H9 (cell line): ENCODE data around the gene MT2A. TPM values are rescaled to one million over a fixed set of nuclear protein-coding genes. Genes with fewer than 3 reads are reported as not detected.

Experiments
- DNase-seq: peaks from one replicate; pipeline ENCODE4 v3.0.0-alpha.2; 2017
- H2AFZ ChIP-seq: one replicate; pipeline ENCODE4 v1.6.1; 2013; ENCODE audit warnings: mild to moderate bottlenecking, low read length, control low read depth, moderate library complexity
- H2AK5ac ChIP-seq: 2 replicates; pipeline ENCODE4 v1.6.1; 2013; ENCODE audit warnings: low read length, control low read depth, mixed read lengths; ENCODE audit not compliant: insufficient read length
- H2BK120ac ChIP-seq: one replicate; pipeline ENCODE4 v1.6.1; 2013; ENCODE audit warnings: low read depth, mild to moderate bottlenecking, low read length, control low read depth, inconsistent platforms; ENCODE audit not compliant: poor library complexity, severe bottlenecking
- H2BK12ac ChIP-seq: 2 replicates; pipeline ENCODE4 v1.6.1; 2013; ENCODE audit warnings: low read length, control low read depth, mixed read lengths, low read depth; ENCODE audit not compliant: insufficient read length
- H2BK15ac ChIP-seq: 2 replicates; pipeline ENCODE4 v1.6.1; 2013; ENCODE audit warnings: low read depth, low read length, control low read depth
- H2BK20ac ChIP-seq: one replicate; pipeline ENCODE4 v1.6.1; 2013; ENCODE audit warnings: low read depth, mild to moderate bottlenecking, low read length, control low read depth, inconsistent platforms; ENCODE audit not compliant: poor library complexity, severe bottlenecking
- H2BK5ac ChIP-seq: 2 replicates; pipeline ENCODE4 v1.6.1; 2013; ENCODE audit warnings: low read length, control low read depth, mixed read lengths; ENCODE audit not compliant: insufficient read length
- H3K14ac ChIP-seq: 2 replicates; pipeline ENCODE4 v1.6.1; 2013; ENCODE audit warnings: low read length, control low read depth; ENCODE audit not compliant: insufficient read depth
- H3K18ac ChIP-seq: 2 replicates; pipeline ENCODE4 v1.6.1; 2013; ENCODE audit warnings: low read depth, mild to moderate bottlenecking, mixed read lengths, low read length, control low read depth; ENCODE audit not compliant: insufficient read length
- H3K23ac ChIP-seq: 2 replicates; pipeline ENCODE4 v1.6.1; 2013; ENCODE audit warnings: low read length, control low read depth, mixed read lengths, low read depth; ENCODE audit not compliant: insufficient read length
- H3K23me2 ChIP-seq: 2 replicates; pipeline ENCODE4 v1.6.1; 2013; ENCODE audit warnings: low read depth, mild to moderate bottlenecking, mixed read lengths, low read length, control low read depth; ENCODE audit not compliant: insufficient read length, poor library complexity, severe bottlenecking
- H3K27ac ChIP-seq: 2 replicates; pipeline ENCODE4 v1.5.1; 2013; ENCODE audit warnings: low read length, control low read depth, mixed read lengths, low read depth; ENCODE audit not compliant: insufficient read length
- H3K27me3 ChIP-seq: 2 replicates; pipeline ENCODE4 v1.6.1; 2013; ENCODE audit warnings: low read length, control low read depth, inconsistent platforms; ENCODE audit not compliant: insufficient read depth
- H3K4ac ChIP-seq: 2 replicates; pipeline ENCODE4 v1.6.1; 2013; ENCODE audit warnings: low read depth, mild to moderate bottlenecking, control low read depth, inconsistent platforms, low read length, moderate library complexity
- H3K4me1 ChIP-seq: 2 replicates; pipeline ENCODE4 v1.6.1; 2013; ENCODE audit warnings: low read length, control low read depth, inconsistent platforms; ENCODE audit not compliant: insufficient read depth
- H3K4me2 ChIP-seq: 2 replicates; pipeline ENCODE4 v1.6.1; 2013; ENCODE audit warnings: low read length, control low read depth, mixed read lengths; ENCODE audit not compliant: insufficient read length, insufficient read depth
- H3K56ac ChIP-seq: 2 replicates; pipeline ENCODE4 v1.6.1; 2013; ENCODE audit warnings: low read depth, mild to moderate bottlenecking, mixed read lengths, low read length, control low read depth; ENCODE audit not compliant: insufficient read length
- H3K79me1 ChIP-seq: 2 replicates; pipeline ENCODE4 v1.6.1; 2013; ENCODE audit warnings: low read depth, mild to moderate bottlenecking, moderate library complexity, low read length, control low read depth, inconsistent platforms; ENCODE audit not compliant: insufficient read depth, poor library complexity, severe bottlenecking
- H3K79me2 ChIP-seq: 2 replicates; pipeline ENCODE4 v1.6.1; 2013; ENCODE audit warnings: low read length, control low read depth, inconsistent platforms; ENCODE audit not compliant: insufficient read depth
- H3K9ac ChIP-seq: 2 replicates; pipeline ENCODE4 v1.6.1; 2013; ENCODE audit warnings: low read length, control low read depth, mixed read lengths; ENCODE audit not compliant: insufficient read length; ENCODE audit errors: extremely low read depth
- H3K9me3 ChIP-seq: one replicate; pipeline ENCODE4 v1.6.1; 2013; ENCODE audit warnings: low read depth, low read length, inconsistent platforms; ENCODE audit not compliant: control insufficient read depth
- H3T11ph ChIP-seq: one replicate; pipeline ENCODE4 v1.6.1; 2013; ENCODE audit warnings: mild to moderate bottlenecking, low read length, control low read depth, inconsistent platforms
- H4K20me1 ChIP-seq: one replicate; pipeline ENCODE4 v1.6.1; 2013; ENCODE audit not compliant: control insufficient read depth, insufficient read length, insufficient read depth
- H4K5ac ChIP-seq: 2 replicates; pipeline ENCODE4 v1.6.1; 2013; ENCODE audit warnings: low read depth, mild to moderate bottlenecking, mixed read lengths, low read length, control low read depth; ENCODE audit not compliant: insufficient read length
- H4K8ac ChIP-seq: replicated peaks from 2 replicates; pipeline ENCODE4 v1.6.1; 2013; ENCODE audit warnings: low read length, control low read depth, mixed read lengths, low read depth; ENCODE audit not compliant: insufficient read length
- H4K91ac ChIP-seq: 2 replicates; pipeline ENCODE4 v1.6.1; 2013; ENCODE audit warnings: low read depth, mild to moderate bottlenecking, moderate library complexity, mixed read lengths, low read length, control low read depth; ENCODE audit not compliant: insufficient read length
- H3K27ac Mint-ChIP-seq, 3 experiments: 2 replicates in 2 of 3; 3 replicates in 1 of 3; pipeline ENCODE4 v1.8.0; 2020 to 2021; ENCODE audit warnings: mixed read lengths in 3 of 3, mild to moderate bottlenecking in 1 of 3, moderate library complexity in 1 of 3
- H3K27me3 Mint-ChIP-seq: 2 replicates; pipeline ENCODE4 v1.8.0; 2021; ENCODE audit warnings: low read depth, mild to moderate bottlenecking, moderate library complexity, mixed read lengths
- H3K36me3 Mint-ChIP-seq, 3 experiments: 2 replicates in 2 of 3; 3 replicates in 1 of 3; pipeline ENCODE4 v1.8.0; 2020 to 2021; ENCODE audit warnings: low read depth in 3 of 3, mixed read lengths in 3 of 3; ENCODE audit not compliant: insufficient read depth in 1 of 3
- H3K4me1 Mint-ChIP-seq, 2 experiments: 2 replicates each; pipeline ENCODE4 v1.8.0; 2020; ENCODE audit warnings: mixed read lengths in 2 of 2
- H3K4me3 Mint-ChIP-seq, 2 experiments: 2 replicates in 1 of 2; 3 replicates in 1 of 2; pipeline ENCODE4 v1.8.0; 2020 to 2021; ENCODE audit warnings: mild to moderate bottlenecking in 2 of 2, mixed read lengths in 2 of 2, moderate library complexity in 1 of 2
- H3K9me3 Mint-ChIP-seq, 2 experiments: 2 replicates in 1 of 2; 3 replicates in 1 of 2; pipeline ENCODE4 v1.8.0; 2020; ENCODE audit warnings: mild to moderate bottlenecking in 2 of 2, mixed read lengths in 2 of 2, moderate library complexity in 1 of 2
- CTCF ChIP-seq: fragments of 200-600 bp; sonication (generic); conservative IDR thresholded peaks from 3 replicates; pipeline ENCODE4 v1.8.0; 2021; ENCODE audit warnings: antibody characterized with exemption, mild to moderate bottlenecking
- WGBS: extraction: QIAGEN DNeasy Blood & Tissue Kit; methylation state at CpG from one replicate; pipeline ENCODE4 v1.1.7; 2013; ENCODE audit warnings: missing lambda C conversion rate, low lambda C conversion rate, mixed read lengths; ENCODE audit not compliant: insufficient read length; ENCODE audit errors: extremely low coverage; 5-methylcytosine and 5-hydroxymethylcytosine counted together
- total RNA-seq: library from RNA; stranded (reverse); gene quantifications from 2 replicates; pipeline ENCODE4 v1.2.1, GENCODE V29; 2021

The MT2A gene
- total RNA-seq, 1 experiment from 2014 or later: 63.1 TPM

DNA sequence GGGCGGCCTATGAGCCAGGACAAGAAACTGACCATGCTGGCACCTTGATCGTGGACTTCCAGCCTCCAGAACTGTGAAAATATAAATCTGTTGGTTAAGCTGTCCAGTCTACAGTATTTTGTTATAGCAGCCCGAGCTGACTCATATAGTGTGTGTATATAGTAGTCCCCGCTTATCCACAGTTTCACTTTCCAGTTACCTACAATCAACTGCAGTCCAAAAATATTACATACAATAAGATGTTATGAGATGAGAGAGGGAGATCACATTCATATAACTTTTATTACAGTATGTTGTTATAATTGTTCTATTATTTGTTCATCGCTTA is 14.1 kb upstream of the MT2A start:
- Histone ChIP-seq H3K4me2 (no peak overlapping the region), H3K27ac (no peak overlapping the region), H4K5ac (no peak overlapping the region), H3K56ac (no peak overlapping the region), H2BK120ac (no peak overlapping the region), H3K4ac (no peak overlapping the region), H3K23ac (no peak overlapping the region), H3K14ac (no peak overlapping the region), H2BK15ac (no peak overlapping the region), H3K9me3 (no peaks in the 10 kb centered on the region), H3K79me1 (no peaks in the 10 kb centered on the region), H3K23me2 (peaks cover 3% of the 10 kb centered on the region), H2BK20ac (no peak overlapping the region), H3K4me1 (no peaks in the 10 kb centered on the region), H4K91ac (no peak overlapping the region), H4K8ac (no peak overlapping the region), H3K9ac (no peak overlapping the region), H3K18ac (no peak overlapping the region), H2BK5ac (no peak overlapping the region), H3K27me3 (peaks cover 19% of the 10 kb centered on the region; the same call in 1 of the 2 replicates), H3K79me2 (no peaks in the 10 kb centered on the region), H2BK12ac (no peak overlapping the region), H3T11ph (no peak overlapping the region), H4K20me1 (peaks cover 3% of the 10 kb centered on the region), H2AFZ (no peak overlapping the region), H2AK5ac (no peak overlapping the region)
- peaks cover 59% of the 10 kb centered on the region for H3K27me3 Mint-ChIP-seq
- H3K9me3 Mint-ChIP-seq: peaks cover 0 to 3% of the 10 kb centered on the region in 2 experiments; a peak in 1 of 5 replicates
- TF ChIP-seq CTCF: no peak
- H3K4me3 Mint-ChIP-seq: no peak overlapping the region
- H3K27ac Mint-ChIP-seq: no peak overlapping the region
- no CpG with 5 or more reads among the region's 5 CpGs for WGBS
- H3K36me3 Mint-ChIP-seq: no peaks in the 10 kb centered on the region
- peaks cover 3 to 9% of the 10 kb centered on the region in 2 experiments; a peak in 3 of 4 replicates for H3K4me1 Mint-ChIP-seq
- no peak for DNase-seq
